IMR-90 (cell line): Measurements from ENCODE around the gene WHRN. TPM values are rescaled to one million over a fixed set of nuclear protein-coding genes. Genes with fewer than 3 reads are reported as not detected.

ENCODE experiments used
- ATAC-seq: fragments of 200-7000 bp; cut with Tn5 transposase; 2 replicates; pipeline ENCODE4 v1.9.1; 2020; ENCODE audit warnings: low read depth, mild to moderate bottlenecking, moderate library complexity
- BruUV-seq: library from RNA; stranded (reverse); fragments of 400-500 nt; replicated peaks from 2 replicates; lab custom pipeline; 2021; lab: Mats Ljungman, UMichigan
- CTCF ChIA-PET: fragments of 300-600 bp; formaldehyde crosslinking; extraction: SDS; loops from one replicate; lab custom pipeline; 2021; ENCODE audit warnings: antibody characterized with exemption; lab: Yijun Ruan, JAX
- POLR2A ChIA-PET: fragments of 300-600 bp; sonication (Branson Sonifier 250); formaldehyde crosslinking; loops from one replicate; lab custom pipeline; 2022; ENCODE audit warnings: antibody characterized with exemption; ENCODE audit not compliant: unreplicated experiment; lab: Charles Lee
- DNase-seq: peaks from one replicate; pipeline ENCODE4 v3.0.0; 2013
- H2AFZ ChIP-seq: replicated peaks from 2 replicates; pipeline ENCODE3; 2013; ENCODE audit warnings: low read length, mild to moderate bottlenecking; ENCODE audit not compliant: poor library complexity
- H2AK5ac ChIP-seq: 2 replicates; pipeline ENCODE4 v1.6.1; 2013; ENCODE audit warnings: low read depth, low read length, inconsistent platforms
- H2AK9ac ChIP-seq: replicated peaks from 2 replicates; pipeline ENCODE3; 2013; ENCODE audit warnings: mild to moderate bottlenecking, low read depth, low read length, moderate library complexity; ENCODE audit not compliant: poor library complexity
- H2BK120ac ChIP-seq: 2 replicates; pipeline ENCODE4 v1.6.1; 2013; ENCODE audit warnings: low read depth, low read length, inconsistent platforms
- H2BK15ac ChIP-seq: 3 replicates; pipeline ENCODE4 v1.6.1; 2013; ENCODE audit warnings: low read depth, low read length, inconsistent platforms
- H2BK20ac ChIP-seq: 2 replicates; pipeline ENCODE4 v1.6.1; 2013; ENCODE audit warnings: low read depth, mild to moderate bottlenecking, inconsistent platforms, low read length, moderate library complexity
- H2BK5ac ChIP-seq: 2 replicates; pipeline ENCODE4 v1.6.1; 2013; ENCODE audit warnings: mild to moderate bottlenecking, low read depth, low read length, inconsistent platforms; ENCODE audit not compliant: poor library complexity, severe bottlenecking
- H3K14ac ChIP-seq: replicated peaks from 2 replicates; pipeline ENCODE4 v1.6.1; 2013; ENCODE audit warnings: low read depth, low read length, inconsistent platforms
- H3K18ac ChIP-seq: 2 replicates; pipeline ENCODE4 v1.6.1; 2013; ENCODE audit warnings: low read depth, low read length, control low read depth
- H3K23ac ChIP-seq: 2 replicates; pipeline ENCODE4 v1.6.1; 2013; ENCODE audit warnings: low read depth, low read length, inconsistent platforms
- H3K27ac ChIP-seq: 2 replicates; pipeline ENCODE4 v1.5.1; 2013; ENCODE audit warnings: mild to moderate bottlenecking, control low read depth, low read length; ENCODE audit not compliant: insufficient read depth
- H3K27me3 ChIP-seq: 2 replicates; pipeline ENCODE4 v1.6.1; 2013; ENCODE audit warnings: low read length; ENCODE audit not compliant: control insufficient read depth, insufficient read depth
- H3K36me3 ChIP-seq: 2 replicates; pipeline ENCODE4 v1.6.1; 2013; ENCODE audit warnings: low read length, mixed read lengths; ENCODE audit not compliant: control insufficient read depth, insufficient read depth
- H3K4ac ChIP-seq: 2 replicates; pipeline ENCODE4 v1.6.1; 2013; ENCODE audit warnings: low read depth, low read length, inconsistent platforms
- H3K4me1 ChIP-seq: 2 replicates; pipeline ENCODE4 v1.6.1; 2013; ENCODE audit warnings: low read length, mixed read lengths; ENCODE audit not compliant: control insufficient read depth, insufficient read depth
- H3K4me2 ChIP-seq: 2 replicates; pipeline ENCODE4 v1.6.1; 2013; ENCODE audit warnings: low read depth, mild to moderate bottlenecking, control low read depth, low read length, moderate library complexity
- H3K4me3 ChIP-seq: 2 replicates; pipeline ENCODE4 v1.5.1; 2013; ENCODE audit warnings: low read depth, mild to moderate bottlenecking, control low read depth, low read length, moderate library complexity; ENCODE audit not compliant: insufficient read depth
- H3K56ac ChIP-seq: 2 replicates; pipeline ENCODE4 v1.6.1; 2013; ENCODE audit warnings: low read length, inconsistent platforms; ENCODE audit not compliant: insufficient read depth; ENCODE audit errors: extremely low read depth
- H3K79me1 ChIP-seq, 2 experiments: 2 replicates each; pipeline ENCODE4 v1.6.1; 2013; ENCODE audit warnings: low read length in 2 of 2, inconsistent platforms in 1 of 2, low read depth in 1 of 2
- H3K9ac ChIP-seq: 2 replicates; pipeline ENCODE4 v1.6.1; 2013; ENCODE audit warnings: low read depth, low read length, control low read depth
- H3K9me1 ChIP-seq: 2 replicates; pipeline ENCODE4 v1.6.1; 2013; ENCODE audit warnings: low read length, inconsistent platforms; ENCODE audit not compliant: insufficient read depth
- H3K9me3 ChIP-seq: 2 replicates; pipeline ENCODE4 v1.6.1; 2013; ENCODE audit warnings: low read length; ENCODE audit not compliant: control insufficient read depth, insufficient read depth
- H4K20me1 ChIP-seq: 2 replicates; pipeline ENCODE4 v1.6.1; 2013; ENCODE audit warnings: low read length, inconsistent platforms; ENCODE audit not compliant: insufficient read depth
- H4K5ac ChIP-seq: 2 replicates; pipeline ENCODE4 v1.6.1; 2013; ENCODE audit warnings: mild to moderate bottlenecking, low read depth, low read length, control low read depth
- H4K8ac ChIP-seq, 2 experiments: 2 replicates each; pipeline ENCODE4 v1.6.1; 2013; ENCODE audit warnings: low read depth in 2 of 2, low read length in 2 of 2, control low read depth in 1 of 2, inconsistent platforms in 1 of 2
- H4K91ac ChIP-seq: 2 replicates; pipeline ENCODE4 v1.6.1; 2013; ENCODE audit warnings: low read depth, low read length, inconsistent platforms; ENCODE audit not compliant: insufficient read depth
- BHLHE40 ChIP-seq: fragments of 150-350 bp; IDR thresholded peaks from 2 replicates; pipeline ENCODE4 v1.6.1; 2016; ENCODE audit warnings: mild to moderate bottlenecking, low read depth, low read length
- CEBPB ChIP-seq: IDR thresholded peaks from 2 replicates; pipeline ENCODE4 v1.6.1; 2012; ENCODE audit warnings: low read depth, low read length, improper control_type of control experiment
- FOS ChIP-seq: fragments of 150-350 bp; IDR thresholded peaks from 2 replicates; pipeline ENCODE4 v1.6.1; 2016; ENCODE audit warnings: low read depth, low read length
- MAFK ChIP-seq: IDR thresholded peaks from 2 replicates; pipeline ENCODE4 v1.6.1; 2012; ENCODE audit warnings: low read depth, low read length, improper control_type of control experiment
- MAZ ChIP-seq: IDR thresholded peaks from 2 replicates; pipeline ENCODE4 v1.6.1; 2012; ENCODE audit warnings: low read depth, mild to moderate bottlenecking, low read length, improper control_type of control experiment, moderate library complexity, borderline replicate concordance
- MXI1 ChIP-seq: IDR thresholded peaks from 2 replicates; pipeline ENCODE4 v1.6.1; 2012; ENCODE audit warnings: low read depth, mild to moderate bottlenecking, low read length, moderate library complexity, borderline replicate concordance
- NFE2L2 ChIP-seq: fragments of 150-350 bp; IDR thresholded peaks from 2 replicates; pipeline ENCODE4 v1.6.1; 2016; ENCODE audit warnings: low read depth, mild to moderate bottlenecking, low read length
- RAD21 ChIP-seq: IDR thresholded peaks from 2 replicates; pipeline ENCODE4 v1.6.1; 2012; ENCODE audit warnings: low read length, improper control_type of control experiment
- RCOR1 ChIP-seq: IDR thresholded peaks from 2 replicates; pipeline ENCODE4 v1.6.1; 2012; ENCODE audit warnings: mild to moderate bottlenecking, low read length, improper control_type of control experiment; ENCODE audit not compliant: insufficient replicate concordance
- RFX5 ChIP-seq: IDR thresholded peaks from 2 replicates; pipeline ENCODE4 v1.8.0; 2012; ENCODE audit warnings: low read depth, mild to moderate bottlenecking, low read length, moderate library complexity
- SMC3 ChIP-seq: fragments of 150-350 bp; IDR thresholded peaks from 2 replicates; pipeline ENCODE4 v1.6.1; 2016; ENCODE audit warnings: low read depth, mild to moderate bottlenecking, antibody characterized with exemption, low read length, moderate library complexity
- USF2 ChIP-seq: fragments of 150-350 bp; IDR thresholded peaks from 2 replicates; pipeline ENCODE4 v1.6.1; 2017; ENCODE audit warnings: mild to moderate bottlenecking, antibody characterized with exemption, low read length, low read depth
- WGBS, 2 experiments: methylation state at CpG; one replicate each; pipeline versions ENCODE4 v1.1.5 to v1.1.7; 2013; ENCODE audit warnings: missing lambda C conversion rate in 2 of 2; ENCODE audit not compliant: insufficient read length in 1 of 2; ENCODE audit errors: extremely low coverage in 2 of 2; 5-methylcytosine and 5-hydroxymethylcytosine counted together
- dilution Hi-C: fragments of 300-500 bp; cut with HindIII; formaldehyde crosslinking; loops from one replicate; pipeline ENCODE4 v1.14.3; 2018; ENCODE audit warnings: low sequenced_read_pairs; ENCODE audit not compliant: unreplicated experiment
- in situ Hi-C: fragments of 300-500 bp; cut with MboI; formaldehyde crosslinking; loops from 3 replicates; pipeline ENCODE4 v1.14.3; 2019; ENCODE audit warnings: low sequenced_read_pairs, inconsistent platforms, mixed read lengths
- intact Hi-C: fragments of 100-400 bp; cut with micrococcal nuclease; formaldehyde crosslinking; loops from 2 replicates; pipeline ENCODE4 v1.10.0; 2022
- polyA plus RNA-seq, 3 experiments: library from polyadenylated mRNA; depleted of rRNA; stranded (reverse); fragments of >200 nt; gene quantifications; 2 replicates each; pipeline ENCODE4 v1.2.3, GENCODE V29; 2012; ENCODE audit warnings: low replicate concordance in 1 of 3
- total RNA-seq: library from RNA; depleted of rRNA; stranded (reverse); fragments of >200 nt; gene quantifications from 2 replicates; pipeline ENCODE4 v1.2.3, GENCODE V29; 2012
- TF ChIP-seq, protein P1 (sequence below): conservative IDR thresholded peaks from 2 replicates; pipeline ENCODE4 v1.5.1; 2012; ENCODE audit warnings: mild to moderate bottlenecking, low read depth, low read length, improper control_type of control experiment

WHRN gene
- total and polyA plus RNA-seq, 2 of the 4 experiments (the other 2 are of a cell fraction), result 0.18 to 2.6 TPM

DNA sequence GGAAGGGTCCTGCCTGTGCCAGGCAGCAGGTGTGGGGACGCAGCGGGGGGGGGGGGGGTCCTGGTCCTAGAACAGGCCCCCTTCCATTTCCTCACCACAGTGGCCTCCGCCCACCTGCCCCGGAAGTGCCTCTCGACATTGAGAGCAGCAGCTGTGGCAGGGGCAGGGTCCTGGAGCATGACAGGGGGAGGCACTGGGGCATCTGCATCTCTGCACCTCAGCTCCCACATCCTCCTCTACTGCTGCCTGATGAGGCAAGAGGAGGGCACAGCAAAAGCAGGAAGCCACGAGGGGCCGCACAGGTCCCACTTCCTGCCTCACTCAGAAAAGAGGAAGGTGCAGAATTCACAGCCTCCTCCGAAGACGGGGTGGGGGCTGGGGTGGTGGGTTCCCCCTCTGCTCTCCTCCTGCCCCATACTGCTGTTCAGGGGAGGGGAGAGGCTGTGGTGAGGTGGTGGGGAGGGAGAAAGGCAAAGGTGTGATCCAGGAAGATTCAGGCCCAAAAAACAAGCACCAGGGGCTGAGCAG is 132.3 kb downstream of the WHRN start (continued):
- no peak for TF ChIP-seq NFE2L2

- H2BK120ac ChIP-seq, result no peak overlapping the region
- H3K36me3 ChIP-seq, result peaks cover 46% of the 10 kb centered on the region
- H3K14ac ChIP-seq, result no peak overlapping the region
- no TSS peak for BruUV-seq
- DNase-seq (no peak), ATAC-seq (peak; percentile 60)
- H3K23ac ChIP-seq, result no peak overlapping the region
- no peaks in the 10 kb centered on the region for H3K9me3 ChIP-seq
- no peaks in the 10 kb centered on the region; the same call in 1 of the 2 replicates for H4K20me1 ChIP-seq
- no peak overlapping the region for H2AK5ac ChIP-seq
- H3K4me1 ChIP-seq, result no peaks in the 10 kb centered on the region
- no peak overlapping the region for H2AFZ ChIP-seq
- no peak overlapping the region for H3K4me3 ChIP-seq
- dilution Hi-C loops (no loop called here), intact Hi-C loops (no loop called here), in situ Hi-C loops (no loop called here)
- no peak overlapping the region for H3K56ac ChIP-seq
- ChIA-PET POLR2A (no interaction called here), CTCF (no interaction called here)
- H3K27ac ChIP-seq, result no peak overlapping the region
- H4K8ac ChIP-seq, result no peak overlapping the region
- no peak overlapping the region for H2BK20ac ChIP-seq
- no peak overlapping the region for H3K4me2 ChIP-seq
- H3K27me3 ChIP-seq, result no peaks in the 10 kb centered on the region
- no peak overlapping the region for H4K91ac ChIP-seq
- no peak overlapping the region for H2BK5ac ChIP-seq
- no peak overlapping the region for H2BK15ac ChIP-seq
- peaks cover 3 to 16% of the 10 kb centered on the region in 2 experiments; a peak in 3 of 4 replicates for H3K79me1 ChIP-seq
- 50% methylated on average over 1 of the region's 14 CpGs; no CpG with 5 or more reads in 1 of the 2 experiments for WGBS, 2 experiments
- H2AK9ac ChIP-seq, result no peak overlapping the region
- no peak overlapping the region for H3K4ac ChIP-seq
- H3K9me1 ChIP-seq, result peaks cover 6% of the 10 kb centered on the region
- H3K18ac ChIP-seq, result no peak overlapping the region
- no peak overlapping the region for H3K9ac ChIP-seq
- no peak overlapping the region for H4K5ac ChIP-seq
- TF ChIP-seq NFE2L2 (no peak), SMC3 (no peak), MAFK (no peak), FOS (no peak), MXI1 (no peak), MAZ (no peak), CEBPB (no peak), USF2 (no peak), RAD21 (no peak), BHLHE40 (no peak), RFX5 (no peak), RCOR1 (no peak)
- TF ChIP-seq, protein P1, sequence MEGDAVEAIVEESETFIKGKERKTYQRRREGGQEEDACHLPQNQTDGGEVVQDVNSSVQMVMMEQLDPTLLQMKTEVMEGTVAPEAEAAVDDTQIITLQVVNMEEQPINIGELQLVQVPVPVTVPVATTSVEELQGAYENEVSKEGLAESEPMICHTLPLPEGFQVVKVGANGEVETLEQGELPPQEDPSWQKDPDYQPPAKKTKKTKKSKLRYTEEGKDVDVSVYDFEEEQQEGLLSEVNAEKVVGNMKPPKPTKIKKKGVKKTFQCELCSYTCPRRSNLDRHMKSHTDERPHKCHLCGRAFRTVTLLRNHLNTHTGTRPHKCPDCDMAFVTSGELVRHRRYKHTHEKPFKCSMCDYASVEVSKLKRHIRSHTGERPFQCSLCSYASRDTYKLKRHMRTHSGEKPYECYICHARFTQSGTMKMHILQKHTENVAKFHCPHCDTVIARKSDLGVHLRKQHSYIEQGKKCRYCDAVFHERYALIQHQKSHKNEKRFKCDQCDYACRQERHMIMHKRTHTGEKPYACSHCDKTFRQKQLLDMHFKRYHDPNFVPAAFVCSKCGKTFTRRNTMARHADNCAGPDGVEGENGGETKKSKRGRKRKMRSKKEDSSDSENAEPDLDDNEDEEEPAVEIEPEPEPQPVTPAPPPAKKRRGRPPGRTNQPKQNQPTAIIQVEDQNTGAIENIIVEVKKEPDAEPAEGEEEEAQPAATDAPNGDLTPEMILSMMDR, result no peak
These were observed 133.0 kb downstream of the WHRN start for GRCh38 chr9:114371973-114372917.
